ENCODE measurements around the gene OR2W1.

The OR2W1 gene

DNA sequence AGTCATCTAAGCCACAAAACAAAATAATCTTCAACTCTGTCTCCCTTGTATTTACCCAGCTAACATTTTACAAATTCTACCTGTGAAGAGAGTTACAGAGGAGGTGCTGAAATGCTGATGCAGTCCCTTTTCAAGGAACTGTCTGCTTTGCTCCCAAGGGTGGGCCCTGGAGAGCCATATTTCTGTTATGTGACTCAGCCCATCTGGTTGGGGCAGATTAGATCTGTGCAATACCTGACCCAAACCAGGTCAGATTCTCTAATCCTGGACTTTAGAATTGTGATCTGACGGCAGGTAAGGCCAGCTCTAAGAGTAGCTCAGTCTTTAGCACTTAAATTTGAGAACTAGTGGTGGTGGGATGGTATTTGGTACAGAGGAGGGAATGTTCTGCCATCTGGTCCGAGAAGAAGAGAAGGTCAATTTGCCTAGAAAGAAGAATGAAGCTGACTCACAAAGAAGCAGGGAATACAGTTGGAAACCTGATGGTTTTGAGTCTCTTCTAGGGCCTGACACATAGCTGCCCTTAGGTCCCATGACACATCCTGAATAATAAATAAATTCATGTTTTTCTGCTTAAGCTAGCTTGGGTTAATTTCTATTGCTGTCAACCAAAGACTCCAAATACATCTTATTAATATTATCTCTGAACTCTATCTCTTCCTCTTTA is 48.0 kb downstream of the OR2W1 start:
- no peak for DNase-seq

DNA sequence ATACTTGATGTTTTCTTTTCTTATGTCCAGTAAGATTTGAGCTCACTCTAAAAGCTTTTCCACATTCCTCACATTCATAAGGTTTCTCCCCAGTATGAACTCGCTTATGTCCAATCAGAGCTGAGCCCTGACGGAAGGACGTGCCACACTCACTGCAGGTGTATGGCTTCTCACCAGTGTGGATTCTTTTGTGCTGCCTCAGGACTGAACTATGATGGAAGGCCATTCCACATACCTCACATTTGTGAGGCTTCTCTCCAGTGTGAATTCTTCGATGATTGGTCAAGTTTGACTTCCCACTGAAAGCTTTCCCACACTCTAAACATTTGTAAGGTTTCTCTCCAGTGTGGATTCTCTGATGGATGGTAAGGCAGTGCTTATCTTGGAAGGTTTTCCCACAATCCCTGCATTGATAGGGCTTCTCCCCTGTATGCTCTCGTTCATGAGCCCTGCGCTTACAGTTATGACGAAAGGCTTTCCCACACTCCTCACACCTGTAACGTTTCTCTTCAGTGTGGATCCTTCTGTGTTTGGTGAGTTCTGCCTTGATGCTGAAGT is 49.8 kb downstream of the OR2W1 start:
- DNase-seq = no peak
